ENCODE results near the gene TRIM9.

The TRIM9 gene

DNA sequence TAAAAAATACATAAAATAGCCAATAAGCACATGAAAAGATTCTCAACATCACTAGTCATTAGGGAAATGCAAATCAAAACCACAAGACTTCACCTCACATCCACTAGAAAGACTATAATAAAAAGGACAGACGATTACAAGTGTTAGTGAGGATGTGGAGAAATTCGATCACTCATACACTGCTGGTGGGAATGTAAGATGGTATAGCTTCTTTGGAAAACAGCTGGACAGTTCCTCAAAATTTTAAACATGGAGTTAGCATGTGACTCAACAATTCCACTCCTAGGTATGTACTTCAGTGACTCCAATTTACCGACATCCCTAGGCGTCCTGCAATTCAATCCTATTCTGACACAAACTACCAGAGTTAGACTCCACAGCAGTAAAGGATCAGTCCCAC is 13.7 kb downstream of the TRIM9 start:
- Histone ChIP-seq H3K4me3 (ENCODE audit: insufficient read depth, low read depth, low read length) (no peak overlapping the region), H3K4me1 (ENCODE audit: control insufficient read depth, insufficient read depth, low read length) (no peaks in the 10 kb centered on the region), H3K27ac (ENCODE audit: insufficient read depth, low read depth, low read length, poor library complexity, severe bottlenecking) (no peak overlapping the region), H3K27me3 (ENCODE audit: control insufficient read depth, insufficient read depth, low read length, poor library complexity, severe bottlenecking) (no peaks in the 10 kb centered on the region), H3K9me3 (ENCODE audit: control insufficient read depth, low read length) (no peaks in the 10 kb centered on the region), H3K36me3 (ENCODE audit: control insufficient read depth, insufficient read depth, low read length) (no peaks in the 10 kb centered on the region)
- WGBS, 2 experiments, result 89 to 96% methylated on average over 4 of the region's 4 CpGs

DNA sequence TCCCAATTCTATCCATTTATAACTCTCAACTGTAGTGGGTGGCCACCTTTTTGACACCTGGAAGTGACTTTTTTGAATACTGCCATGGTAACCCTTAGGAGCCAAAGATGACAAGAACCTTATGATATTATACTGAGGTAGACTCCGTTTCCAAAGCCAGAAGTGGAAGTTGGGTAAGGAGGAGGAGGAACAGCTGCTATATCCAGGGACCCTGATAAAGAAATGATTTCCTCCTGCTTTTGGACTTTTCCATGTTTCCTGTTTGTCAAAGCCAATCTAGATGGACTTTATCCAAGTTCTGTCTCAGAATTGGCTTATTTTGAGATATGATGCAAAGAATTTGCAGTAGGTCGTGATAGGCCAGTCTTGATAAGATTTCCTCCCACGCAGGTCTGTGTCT is 14.3 kb downstream of the TRIM9 start:
- Histone ChIP-seq H3K4me3 (ENCODE audit: insufficient read depth, low read depth, low read length) (no peak overlapping the region), H3K27ac (ENCODE audit: insufficient read depth, low read depth, low read length, poor library complexity, severe bottlenecking) (no peak overlapping the region), H3K27me3 (ENCODE audit: control insufficient read depth, insufficient read depth, low read length, poor library complexity, severe bottlenecking) (no peaks in the 10 kb centered on the region), H3K9me3 (ENCODE audit: control insufficient read depth, low read length) (no peaks in the 10 kb centered on the region), H3K4me1 (ENCODE audit: control insufficient read depth, insufficient read depth, low read length) (no peaks in the 10 kb centered on the region), H3K36me3 (ENCODE audit: control insufficient read depth, insufficient read depth, low read length) (no peaks in the 10 kb centered on the region)
- 88 to 90% methylated on average over 3 of the region's 3 CpGs for WGBS, 2 experiments

DNA sequence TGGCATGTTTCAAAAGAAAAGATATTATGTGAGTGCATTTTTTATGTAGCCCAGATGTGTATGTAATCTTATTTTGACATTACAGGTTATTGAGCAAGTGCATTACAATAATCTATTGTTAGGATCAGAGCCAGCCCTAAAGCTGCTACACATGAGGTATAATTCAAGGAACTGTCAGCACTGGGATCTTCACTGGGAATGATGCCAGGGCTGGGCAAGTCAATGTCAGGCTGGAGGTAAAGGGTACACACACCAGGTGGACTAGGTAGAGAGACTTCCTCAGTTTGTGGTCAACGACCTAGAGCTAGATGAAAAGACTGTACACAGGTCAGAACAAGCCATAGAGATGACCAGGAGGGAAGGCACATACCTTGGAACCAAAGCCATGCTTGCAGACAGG is 15.4 kb downstream of the TRIM9 start:
- Histone ChIP-seq H3K4me3 (ENCODE audit: insufficient read depth, low read depth, low read length) (no peak overlapping the region), H3K4me1 (ENCODE audit: control insufficient read depth, insufficient read depth, low read length) (no peaks in the 10 kb centered on the region), H3K27ac (ENCODE audit: insufficient read depth, low read depth, low read length, poor library complexity, severe bottlenecking) (no peak overlapping the region), H3K36me3 (ENCODE audit: control insufficient read depth, insufficient read depth, low read length) (no peaks in the 10 kb centered on the region), H3K27me3 (ENCODE audit: control insufficient read depth, insufficient read depth, low read length, poor library complexity, severe bottlenecking) (no peaks in the 10 kb centered on the region), H3K9me3 (ENCODE audit: control insufficient read depth, low read length) (no peaks in the 10 kb centered on the region)
- WGBS, 2 experiments, result 76 to 80% methylated on average over 1 of the region's 1 CpG

DNA sequence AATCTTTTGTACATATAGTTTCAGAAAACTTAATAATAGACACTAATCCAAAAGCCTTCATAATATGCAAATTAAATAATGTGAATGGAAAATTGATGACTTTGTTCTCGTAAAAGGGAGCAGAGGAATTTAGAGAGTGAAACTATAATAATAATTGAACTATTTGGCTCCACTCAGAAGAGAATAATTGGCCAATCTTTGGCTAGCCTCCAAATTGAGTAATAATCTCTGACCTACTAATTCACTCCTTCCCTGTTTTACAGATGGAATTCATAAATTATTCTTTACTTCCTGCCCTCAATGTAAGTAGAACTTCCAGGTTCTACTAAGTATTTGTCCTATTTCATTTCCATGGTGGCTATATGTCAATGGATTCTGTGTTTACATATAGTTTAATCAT is 15.8 kb downstream of the TRIM9 start:
- WGBS, 2 experiments, result 100% methylated on average over 1 of the region's 1 CpG; no CpG with 5 or more reads in 1 of the 2 experiments
- Histone ChIP-seq H3K4me3 (ENCODE audit: insufficient read depth, low read depth, low read length) (no peak overlapping the region), H3K27me3 (ENCODE audit: control insufficient read depth, insufficient read depth, low read length, poor library complexity, severe bottlenecking) (no peaks in the 10 kb centered on the region), H3K27ac (ENCODE audit: insufficient read depth, low read depth, low read length, poor library complexity, severe bottlenecking) (no peak overlapping the region), H3K4me1 (ENCODE audit: control insufficient read depth, insufficient read depth, low read length) (no peaks in the 10 kb centered on the region), H3K36me3 (ENCODE audit: control insufficient read depth, insufficient read depth, low read length) (no peaks in the 10 kb centered on the region), H3K9me3 (ENCODE audit: control insufficient read depth, low read length) (no peaks in the 10 kb centered on the region)

DNA sequence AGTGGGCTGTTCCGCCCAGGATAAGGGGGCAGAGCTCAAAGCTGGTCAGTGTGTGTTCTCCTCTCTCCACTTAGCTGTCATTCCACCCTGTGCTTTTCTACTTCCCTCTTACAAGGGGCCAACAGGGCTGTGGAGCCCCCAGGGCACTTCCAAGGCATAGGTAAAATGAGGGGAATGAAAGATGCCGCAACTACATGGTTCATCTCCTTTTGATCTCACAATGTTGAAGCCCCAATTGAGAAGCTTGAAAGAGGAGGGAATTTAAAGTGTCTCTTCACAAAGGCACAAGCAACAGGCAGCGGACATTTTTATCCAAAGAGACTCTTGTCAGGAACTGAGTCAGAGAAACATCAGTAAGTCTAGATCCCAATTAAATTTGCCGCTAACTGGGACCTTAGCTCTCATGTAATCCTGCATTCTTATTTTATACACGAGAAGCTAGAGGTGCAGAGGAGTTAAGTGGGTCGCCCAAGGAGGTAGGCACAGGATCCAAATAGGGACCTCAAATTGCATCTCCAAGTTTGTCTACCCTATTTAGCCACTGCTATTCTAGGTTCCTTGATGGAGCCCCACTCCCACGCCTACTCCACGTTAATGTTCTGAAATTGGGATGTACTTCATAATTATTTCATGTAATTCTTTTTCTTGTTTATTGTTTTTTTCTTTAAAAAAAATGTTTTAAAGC is 20.1 kb downstream of the TRIM9 start:
- Histone ChIP-seq H3K9me3 (ENCODE audit: control insufficient read depth, low read length) (no peaks in the 10 kb centered on the region), H3K27me3 (ENCODE audit: control insufficient read depth, insufficient read depth, low read length, poor library complexity, severe bottlenecking) (no peaks in the 10 kb centered on the region), H3K36me3 (ENCODE audit: control insufficient read depth, insufficient read depth, low read length) (no peaks in the 10 kb centered on the region), H3K27ac (ENCODE audit: insufficient read depth, low read depth, low read length, poor library complexity, severe bottlenecking) (no peak overlapping the region), H3K4me3 (ENCODE audit: insufficient read depth, low read depth, low read length) (no peak overlapping the region), H3K4me1 (ENCODE audit: control insufficient read depth, insufficient read depth, low read length) (no peaks in the 10 kb centered on the region)
- 86 to 92% methylated on average over 6 to 8 of the region's 8 CpGs for WGBS, 2 experiments

DNA sequence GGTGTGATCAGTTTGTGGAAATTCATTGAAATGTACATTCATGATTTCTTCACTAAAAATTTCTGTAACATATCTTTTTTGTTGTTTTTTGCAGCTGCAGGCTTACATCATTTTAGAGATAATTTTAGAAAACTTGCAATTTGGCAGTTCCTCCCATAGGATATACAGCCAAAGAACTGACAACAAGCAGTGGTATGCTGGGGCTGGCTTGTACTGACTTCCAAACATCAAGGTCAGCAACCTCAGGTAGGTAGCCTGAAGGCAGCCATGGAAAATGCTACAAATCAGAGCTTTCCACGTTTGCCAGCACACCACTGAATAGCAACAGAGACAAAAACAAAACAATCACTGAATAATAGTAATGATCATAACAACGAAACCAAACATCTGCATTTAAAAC is 21.2 kb downstream of the TRIM9 start:
- Histone ChIP-seq H3K27me3 (ENCODE audit: control insufficient read depth, insufficient read depth, low read length, poor library complexity, severe bottlenecking) (no peaks in the 10 kb centered on the region), H3K36me3 (ENCODE audit: control insufficient read depth, insufficient read depth, low read length) (no peaks in the 10 kb centered on the region), H3K4me3 (ENCODE audit: insufficient read depth, low read depth, low read length) (no peak overlapping the region), H3K9me3 (ENCODE audit: control insufficient read depth, low read length) (no peaks in the 10 kb centered on the region), H3K4me1 (ENCODE audit: control insufficient read depth, insufficient read depth, low read length) (no peaks in the 10 kb centered on the region), H3K27ac (ENCODE audit: insufficient read depth, low read depth, low read length, poor library complexity, severe bottlenecking) (no peak overlapping the region)
- 87 to 91% methylated on average over 2 of the region's 2 CpGs for WGBS, 2 experiments

DNA sequence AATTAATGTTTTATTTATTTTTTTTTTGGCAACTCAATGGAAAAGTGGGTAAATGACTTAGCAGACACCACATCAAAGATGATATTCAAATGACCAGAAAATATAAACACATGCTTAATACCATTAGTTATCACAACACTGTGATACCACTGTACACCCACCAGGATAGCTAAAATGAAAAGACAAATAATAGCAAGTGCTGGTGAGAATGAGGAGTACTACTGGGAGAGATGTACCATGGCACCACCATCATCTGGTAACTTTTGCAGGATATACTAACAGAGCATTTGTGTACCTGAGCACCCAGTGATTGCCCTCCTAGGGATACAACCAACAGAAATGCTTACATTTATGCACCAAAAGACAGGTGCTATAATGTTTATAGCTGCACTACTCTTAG is 21.9 kb downstream of the TRIM9 start:
- Histone ChIP-seq H3K27ac (ENCODE audit: insufficient read depth, low read depth, low read length, poor library complexity, severe bottlenecking) (no peak overlapping the region), H3K27me3 (ENCODE audit: control insufficient read depth, insufficient read depth, low read length, poor library complexity, severe bottlenecking) (no peaks in the 10 kb centered on the region), H3K36me3 (ENCODE audit: control insufficient read depth, insufficient read depth, low read length) (no peaks in the 10 kb centered on the region), H3K4me3 (ENCODE audit: insufficient read depth, low read depth, low read length) (no peak overlapping the region), H3K9me3 (ENCODE audit: control insufficient read depth, low read length) (no peaks in the 10 kb centered on the region), H3K4me1 (ENCODE audit: control insufficient read depth, insufficient read depth, low read length) (no peaks in the 10 kb centered on the region)

DNA sequence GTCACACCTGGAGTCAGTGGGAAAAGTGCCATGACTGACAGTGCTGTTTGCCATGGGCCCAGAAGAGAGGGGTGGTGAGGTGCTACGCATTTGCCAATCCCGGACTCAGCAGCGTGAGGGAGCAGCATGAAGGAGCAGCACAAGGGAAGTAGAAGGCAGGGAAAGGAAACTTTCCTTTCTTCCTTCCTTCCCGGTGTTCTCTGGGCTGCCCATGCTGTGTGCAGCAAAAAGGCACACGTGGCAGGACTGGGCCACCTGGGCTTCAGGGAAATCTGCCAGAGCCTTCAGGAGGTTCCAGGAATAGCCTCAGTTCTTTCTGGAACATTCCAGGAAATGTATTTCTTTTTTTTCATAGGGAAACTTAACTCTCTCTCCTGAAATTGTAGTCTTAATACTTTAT is 23.0 kb downstream of the TRIM9 start:
- Histone ChIP-seq H3K9me3 (ENCODE audit: control insufficient read depth, low read length) (no peaks in the 10 kb centered on the region), H3K36me3 (ENCODE audit: control insufficient read depth, insufficient read depth, low read length) (no peaks in the 10 kb centered on the region), H3K4me3 (ENCODE audit: insufficient read depth, low read depth, low read length) (no peak overlapping the region), H3K4me1 (ENCODE audit: control insufficient read depth, insufficient read depth, low read length) (no peaks in the 10 kb centered on the region), H3K27ac (ENCODE audit: insufficient read depth, low read depth, low read length, poor library complexity, severe bottlenecking) (no peak overlapping the region), H3K27me3 (ENCODE audit: control insufficient read depth, insufficient read depth, low read length, poor library complexity, severe bottlenecking) (no peaks in the 10 kb centered on the region)
- WGBS, 2 experiments, result 82 to 88% methylated on average over 5 of the region's 5 CpGs

DNA sequence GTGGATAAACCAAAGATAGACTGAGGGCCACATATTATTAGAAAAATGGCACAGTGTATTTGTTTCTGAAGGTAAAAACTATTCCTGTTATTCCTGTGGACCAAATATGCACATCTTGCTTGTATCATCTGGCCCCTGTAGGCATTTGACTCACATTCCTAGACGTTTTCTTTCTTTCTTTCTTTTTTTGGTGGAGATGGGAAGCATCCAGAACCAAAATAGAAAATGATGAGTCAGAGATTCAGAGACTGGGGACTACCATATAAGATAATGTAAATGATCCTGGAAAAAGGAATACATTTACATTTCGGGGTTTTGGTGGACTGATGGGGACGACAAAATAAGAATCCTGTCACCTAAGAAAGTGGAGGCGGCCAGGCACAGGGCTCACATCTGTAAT is 24.2 kb downstream of the TRIM9 start:
- Histone ChIP-seq H3K36me3 (ENCODE audit: control insufficient read depth, insufficient read depth, low read length) (no peaks in the 10 kb centered on the region), H3K4me3 (ENCODE audit: insufficient read depth, low read depth, low read length) (no peak overlapping the region), H3K27me3 (ENCODE audit: control insufficient read depth, insufficient read depth, low read length, poor library complexity, severe bottlenecking) (no peaks in the 10 kb centered on the region), H3K4me1 (ENCODE audit: control insufficient read depth, insufficient read depth, low read length) (no peaks in the 10 kb centered on the region), H3K9me3 (ENCODE audit: control insufficient read depth, low read length) (no peaks in the 10 kb centered on the region), H3K27ac (ENCODE audit: insufficient read depth, low read depth, low read length, poor library complexity, severe bottlenecking) (no peak overlapping the region)
- 91 to 95% methylated on average over 4 of the region's 4 CpGs for WGBS, 2 experiments

DNA sequence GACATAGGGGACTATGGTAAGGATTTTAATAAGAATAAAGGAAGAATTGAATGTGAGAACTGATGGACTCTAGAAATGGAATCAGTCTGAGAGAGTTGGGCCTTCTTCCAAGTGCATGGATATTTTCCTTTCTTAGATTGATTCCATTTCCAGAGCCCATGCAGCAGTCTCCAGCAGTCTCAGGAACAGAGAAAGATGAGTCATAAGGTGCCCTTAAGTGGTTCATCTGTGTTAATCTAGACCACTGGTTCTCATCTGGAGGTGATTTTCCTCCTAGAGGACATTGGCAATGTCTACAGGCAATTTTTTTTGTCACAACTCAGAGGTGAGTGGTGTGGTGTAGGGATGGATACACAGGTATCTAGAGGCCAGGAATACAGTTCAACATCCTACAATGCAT is 25.9 kb downstream of the TRIM9 start:
- H3K9me3 ChIP-seq (ENCODE audit: control insufficient read depth, low read length), result no peaks in the 10 kb centered on the region
- H3K36me3 ChIP-seq (ENCODE audit: control insufficient read depth, insufficient read depth, low read length), result no peaks in the 10 kb centered on the region
- H3K27ac ChIP-seq (ENCODE audit: insufficient read depth, low read depth, low read length, poor library complexity, severe bottlenecking), result no peak overlapping the region
- H3K4me1 ChIP-seq (ENCODE audit: control insufficient read depth, insufficient read depth, low read length), result no peaks in the 10 kb centered on the region
- no peak overlapping the region for H3K4me3 ChIP-seq (ENCODE audit: insufficient read depth, low read depth, low read length)
- no peaks in the 10 kb centered on the region for H3K27me3 ChIP-seq (ENCODE audit: control insufficient read depth, insufficient read depth, low read length, poor library complexity, severe bottlenecking)

DNA sequence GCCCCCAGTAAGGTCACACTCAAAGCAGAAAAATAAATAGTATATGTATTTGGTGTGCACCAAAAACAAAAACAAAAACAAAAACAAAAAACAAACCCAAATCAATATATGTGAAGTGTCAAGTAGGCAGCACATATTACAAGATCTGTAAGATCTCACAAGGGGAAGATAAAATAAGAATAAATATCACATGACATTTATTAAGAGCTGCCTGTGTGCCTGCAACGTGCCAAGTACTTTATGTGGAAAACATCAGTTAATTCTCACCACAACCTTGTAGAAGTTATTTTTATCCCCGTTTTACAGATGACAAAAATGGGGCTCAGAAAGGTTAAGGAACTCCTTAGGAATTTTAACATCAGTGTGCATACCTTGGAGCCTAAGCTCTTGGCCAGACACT is 26.6 kb downstream of the TRIM9 start:
- Histone ChIP-seq H3K9me3 (ENCODE audit: control insufficient read depth, low read length) (no peaks in the 10 kb centered on the region), H3K36me3 (ENCODE audit: control insufficient read depth, insufficient read depth, low read length) (no peaks in the 10 kb centered on the region), H3K4me1 (ENCODE audit: control insufficient read depth, insufficient read depth, low read length) (no peaks in the 10 kb centered on the region), H3K27me3 (ENCODE audit: control insufficient read depth, insufficient read depth, low read length, poor library complexity, severe bottlenecking) (no peaks in the 10 kb centered on the region), H3K4me3 (ENCODE audit: insufficient read depth, low read depth, low read length) (no peak overlapping the region), H3K27ac (ENCODE audit: insufficient read depth, low read depth, low read length, poor library complexity, severe bottlenecking) (no peak overlapping the region)
- WGBS, 2 experiments, result 91 to 97% methylated on average over 2 of the region's 2 CpGs
